WTC11 (cell line): ENCODE results near the gene MYO7B. TPM values are rescaled to one million over a fixed set of nuclear protein-coding genes. Genes with fewer than 3 reads are reported as not detected.
"Not testable (repeated sequence)": the region's sequence is repeated elsewhere in the genome, so short reads cannot be mapped to it uniquely, and the experiment has no call there.

ENCODE experiments used
- ATAC-seq: fragments of 200-7000 bp; cut with Tn5 transposase; 2 replicates; pipeline ENCODE4 v1.10.0; 2021; ENCODE audit warnings: mild to moderate bottlenecking, moderate library complexity
- CTCF ChIA-PET: fragments of 300-600 bp; sonication (Branson Sonifier 250); formaldehyde crosslinking; loops from one replicate; lab custom pipeline; 2021; ENCODE audit warnings: antibody characterized with exemption; lab: Charles Lee
- POLR2A ChIA-PET: fragments of 350-600 bp; sonication (Branson Sonifier 250); formaldehyde crosslinking; loops from one replicate; lab custom pipeline; 2021; ENCODE audit warnings: antibody characterized with exemption; lab: Charles Lee
- DNase-seq: peaks from one replicate; pipeline ENCODE4 v3.0.0; 2021; ENCODE audit warnings: low spot score
- H3K27ac Mint-ChIP-seq: 2 replicates; pipeline ENCODE4 v1.8.0; 2021; ENCODE audit warnings: mixed read lengths
- H3K27me3 Mint-ChIP-seq: 2 replicates; pipeline ENCODE4 v1.8.0; 2021; ENCODE audit warnings: low read depth, mild to moderate bottlenecking, moderate library complexity, mixed read lengths
- H3K36me3 Mint-ChIP-seq: 2 replicates; pipeline ENCODE4 v1.8.0; 2021; ENCODE audit warnings: mixed read lengths
- H3K4me1 Mint-ChIP-seq: 2 replicates; pipeline ENCODE4 v1.8.0; 2022; ENCODE audit warnings: mixed read lengths
- H3K4me3 Mint-ChIP-seq: 2 replicates; pipeline ENCODE4 v1.8.0; 2021; ENCODE audit warnings: mild to moderate bottlenecking, moderate library complexity, mixed read lengths
- H3K9me3 Mint-ChIP-seq: 2 replicates; pipeline ENCODE4 v1.8.0; 2021; ENCODE audit warnings: mixed read lengths
- AR ChIP-seq: fragments of 250-450 bp; sonication (Bioruptor Pico); IDR thresholded peaks from 2 replicates; pipeline ENCODE4 v1.9.0; 2021; ENCODE audit warnings: mild to moderate bottlenecking
- CREM ChIP-seq: sonication (generic); formaldehyde crosslinking; IDR thresholded peaks from 2 replicates; pipeline ENCODE4 v1.8.1; 2022; ENCODE audit warnings: mild to moderate bottlenecking, missing genetic modification reagents, moderate library complexity
- E2F1 ChIP-seq: sonication (generic); formaldehyde crosslinking; IDR thresholded peaks from 2 replicates; pipeline ENCODE4 v1.8.0; 2022; ENCODE audit warnings: mild to moderate bottlenecking, missing genetic modification reagents
- ELF4 ChIP-seq: sonication (generic); formaldehyde crosslinking; IDR thresholded peaks from 2 replicates; pipeline ENCODE4 v1.8.1; 2022; ENCODE audit warnings: low read depth, mild to moderate bottlenecking, moderate library complexity, missing genetic modification reagents
- ETV6 ChIP-seq: sonication (generic); formaldehyde crosslinking; IDR thresholded peaks from 2 replicates; pipeline ENCODE4 v1.8.1; 2022; ENCODE audit warnings: mild to moderate bottlenecking, missing genetic modification reagents
- GTF2I ChIP-seq: fragments of 250-450 bp; sonication (Bioruptor Pico); conservative IDR thresholded peaks from 2 replicates; pipeline ENCODE4 v1.4.0; 2021; ENCODE audit warnings: mild to moderate bottlenecking
- HMGXB4 ChIP-seq: sonication (generic); formaldehyde crosslinking; IDR thresholded peaks from 2 replicates; pipeline ENCODE4 v1.8.1; 2023; ENCODE audit warnings: mild to moderate bottlenecking, moderate library complexity, missing genetic modification reagents
- IRF1 ChIP-seq: sonication (generic); formaldehyde crosslinking; IDR thresholded peaks from 2 replicates; pipeline ENCODE4 v1.8.0; 2023; ENCODE audit warnings: missing genetic modification reagents
- JAZF1 ChIP-seq: fragments of 250-450 bp; sonication (Bioruptor Pico); IDR thresholded peaks from 2 replicates; pipeline ENCODE4 v1.9.0; 2021; ENCODE audit warnings: moderate library complexity, mild to moderate bottlenecking, inconsistent platforms
- NFATC4 ChIP-seq: fragments of 250-450 bp; sonication (Bioruptor Pico); IDR thresholded peaks from 2 replicates; pipeline ENCODE4 v1.9.0; 2021; ENCODE audit warnings: mild to moderate bottlenecking
- NFE2L1 ChIP-seq: sonication (generic); formaldehyde crosslinking; IDR thresholded peaks from 2 replicates; pipeline ENCODE4 v1.8.1; 2023; ENCODE audit warnings: missing genetic modification reagents
- PRRX2 ChIP-seq: fragments of 250-450 bp; sonication (Bioruptor Pico); IDR thresholded peaks from 2 replicates; pipeline ENCODE4 v1.8.0; 2021; ENCODE audit warnings: mild to moderate bottlenecking
- STAT6 ChIP-seq: sonication (generic); formaldehyde crosslinking; conservative IDR thresholded peaks from 2 replicates; pipeline ENCODE4 v1.8.1; 2023; ENCODE audit warnings: mild to moderate bottlenecking, low read depth, missing genetic modification reagents, moderate library complexity
- TEAD1 ChIP-seq: sonication (generic); formaldehyde crosslinking; IDR thresholded peaks from 2 replicates; pipeline ENCODE4 v1.8.0; 2022; ENCODE audit warnings: mild to moderate bottlenecking, missing genetic modification reagents
- USF1 ChIP-seq: sonication (generic); formaldehyde crosslinking; IDR thresholded peaks from 2 replicates; pipeline ENCODE4 v1.8.0; 2022; ENCODE audit warnings: mild to moderate bottlenecking, missing genetic modification reagents
- USF2 ChIP-seq: sonication (generic); formaldehyde crosslinking; IDR thresholded peaks from 2 replicates; pipeline ENCODE4 v1.8.1; 2023; ENCODE audit warnings: mild to moderate bottlenecking, missing genetic modification reagents, moderate library complexity
- ZNF232 ChIP-seq: sonication (generic); formaldehyde crosslinking; IDR thresholded peaks from 2 replicates; pipeline ENCODE4 v1.8.0; 2022; ENCODE audit warnings: mild to moderate bottlenecking, missing genetic modification reagents
- ZSCAN18 ChIP-seq: fragments of 250-450 bp; sonication (Bioruptor Pico); IDR thresholded peaks from 2 replicates; pipeline ENCODE4 v2.1.2; 2022; ENCODE audit warnings: mild to moderate bottlenecking, moderate library complexity
- total RNA-seq: library from RNA; stranded (reverse); gene quantifications from 3 replicates; pipeline ENCODE4 v1.2.3, GENCODE V29; 2021

The MYO7B gene
- total RNA-seq, 1 experiment from 2014 or later, result not detected

GRCh38 chr2:127541809-127542208, 6.3 kb downstream of the MYO7B start:
- CTCF ChIA-PET, result no interaction called here
- ATAC-seq, result no peak
- Mint-ChIP-seq H3K9me3 (no peaks in the 10 kb centered on the region), H3K4me3 (no peak overlapping the region), H3K27ac (no peak overlapping the region), H3K27me3 (peaks cover 23% of the 10 kb centered on the region), H3K36me3 (no peaks in the 10 kb centered on the region), H3K4me1 (no peaks in the 10 kb centered on the region)
- POLR2A ChIA-PET, result no interaction called here
- TF ChIP-seq IRF1 (CRISPR knock-in tag) (no peak), GTF2I (CRISPR knock-in tag) (no peak), NFE2L1 (CRISPR knock-in tag) (no peak), ELF4 (CRISPR knock-in tag) (no peak), JAZF1 (CRISPR knock-in tag) (no peak), E2F1 (CRISPR knock-in tag) (no peak)
- DNase-seq, result no peak

- Mint-ChIP-seq H3K27ac (no peak overlapping the region), H3K27me3 (peaks cover 22% of the 10 kb centered on the region), H3K4me3 (no peak overlapping the region), H3K9me3 (no peaks in the 10 kb centered on the region), H3K4me1 (no peaks in the 10 kb centered on the region), H3K36me3 (no peaks in the 10 kb centered on the region)
- POLR2A ChIA-PET, result no interaction called here
- DNase-seq (no peak), ATAC-seq (no peak)
- no peak for TF ChIP-seq ETV6 (CRISPR knock-in tag)
- CTCF ChIA-PET, result no interaction called here
Measured at GRCh38 chr2:127542231-127542630, 6.7 kb downstream of the MYO7B start.

GRCh38 chr2:127543013-127543501, 7.6 kb downstream of the MYO7B start:
- H3K4me3 Mint-ChIP-seq, H3K4me1 Mint-ChIP-seq, ATAC-seq, H3K36me3 Mint-ChIP-seq, CTCF ChIA-PET, DNase-seq, H3K27ac Mint-ChIP-seq, H3K9me3 Mint-ChIP-seq, POLR2A ChIA-PET: not testable (repeated sequence)
- H3K27me3 Mint-ChIP-seq, result peaks cover 24% of the 10 kb centered on the region

GRCh38 chr2:127545189-127545588, 9.7 kb downstream of the MYO7B start:
- Mint-ChIP-seq H3K36me3 (no peaks in the 10 kb centered on the region), H3K27ac (no peak overlapping the region), H3K4me1 (no peaks in the 10 kb centered on the region), H3K4me3 (no peak overlapping the region), H3K27me3 (peaks cover 24% of the 10 kb centered on the region), H3K9me3 (no peaks in the 10 kb centered on the region)
- ATAC-seq (no peak), DNase-seq (no peak)
- CTCF ChIA-PET, result no interaction called here
- POLR2A ChIA-PET, result no interaction called here
- TF ChIP-seq TEAD1 (CRISPR knock-in tag), result no peak
- no peak for TF ChIP-seq STAT6
- no peak for TF ChIP-seq USF1 (CRISPR knock-in tag)
- no peak for TF ChIP-seq AR (CRISPR knock-in tag)
- TF ChIP-seq NFATC4 (CRISPR knock-in tag), result no peak
- TF ChIP-seq HMGXB4, result no peak
- no peak for TF ChIP-seq USF2 (CRISPR knock-in tag)
- TF ChIP-seq ZSCAN18, result no peak
- TF ChIP-seq CREM (CRISPR knock-in tag), result no peak
- TF ChIP-seq ZNF232 (CRISPR knock-in tag), result no peak
- no peak for TF ChIP-seq PRRX2
